ENCODE data around the gene KCNN4.
"Not testable (repeated sequence)": the region's sequence is repeated elsewhere in the genome, so short reads cannot be mapped to it uniquely, and the experiment has no call there.

Gene KCNN4

GRCh38 chr19:43798546-43799409 lies 18.0 kb upstream of the KCNN4 start:
- FAIRE-seq = no peak

- no peak for FAIRE-seq
Measured at GRCh38 chr19:43798026-43798545, 17.3 kb upstream of the KCNN4 start.

GRCh38 chr19:43797556-43797955 lies 16.8 kb upstream of the KCNN4 start:
- FAIRE-seq = no peak

DNA sequence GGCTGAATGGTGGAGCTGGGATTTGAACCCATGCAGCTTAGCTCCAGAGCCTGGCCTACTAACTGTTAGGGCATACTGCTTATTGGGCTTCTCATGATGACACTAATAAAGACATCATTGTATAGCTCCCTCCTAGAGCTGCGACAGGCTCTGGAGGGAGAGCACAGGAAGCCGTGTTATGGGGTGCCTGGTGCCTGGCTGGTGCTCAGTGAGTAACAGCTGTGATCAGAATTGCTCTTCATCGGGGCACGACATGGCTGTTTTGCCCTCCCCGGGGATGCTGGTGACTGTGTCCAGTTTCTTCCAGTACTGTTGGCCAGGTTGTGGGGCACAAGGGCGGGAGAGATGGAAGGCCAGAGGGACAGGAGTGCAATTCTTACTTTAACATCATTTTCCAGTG lies 16.3 kb upstream of the KCNN4 start:
- no peak for FAIRE-seq

DNA sequence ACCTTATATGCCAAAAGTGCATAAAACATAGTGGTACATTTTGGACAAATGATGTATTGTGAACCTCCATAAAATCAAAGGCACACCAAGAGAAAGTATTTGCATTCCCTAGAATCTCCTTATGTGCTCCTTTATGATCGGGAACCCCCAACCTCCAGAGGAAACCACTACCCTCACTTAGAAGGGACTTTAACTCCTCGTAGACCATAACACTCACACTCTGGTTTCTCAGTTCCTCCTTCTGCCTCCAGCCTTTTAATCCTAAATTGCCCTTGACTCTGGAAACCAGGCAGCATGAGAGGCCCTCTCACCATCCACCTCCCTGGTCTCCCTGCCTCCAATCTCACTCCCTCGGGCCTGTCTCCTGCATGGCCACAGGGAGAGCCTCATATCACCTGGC lies 9.8 kb upstream of the KCNN4 start:
- FAIRE-seq = no peak

GRCh38 chr19:43789029-43789428 lies 8.3 kb upstream of the KCNN4 start:
- no peak for FAIRE-seq

DNA sequence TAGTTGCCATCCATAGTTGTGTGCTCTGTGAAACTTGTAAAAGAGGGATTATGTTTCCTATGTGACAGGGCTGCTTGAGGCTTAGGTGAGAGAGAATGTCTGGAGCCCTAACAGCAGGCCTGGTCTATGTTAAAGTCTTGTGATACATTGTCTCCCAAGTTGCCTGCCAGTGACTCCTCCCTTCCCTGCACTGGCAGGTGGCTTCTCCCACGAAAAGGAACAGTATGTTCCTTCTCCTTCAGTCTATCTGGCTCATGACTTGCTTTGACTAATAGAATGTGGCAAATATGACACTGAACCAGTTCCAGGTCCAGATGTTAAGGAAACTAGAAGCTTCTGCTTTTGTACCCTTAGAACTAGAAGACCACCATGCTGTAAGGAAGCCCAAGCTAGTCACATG lies 5.9 kb upstream of the KCNN4 start:
- FAIRE-seq = no peak

DNA sequence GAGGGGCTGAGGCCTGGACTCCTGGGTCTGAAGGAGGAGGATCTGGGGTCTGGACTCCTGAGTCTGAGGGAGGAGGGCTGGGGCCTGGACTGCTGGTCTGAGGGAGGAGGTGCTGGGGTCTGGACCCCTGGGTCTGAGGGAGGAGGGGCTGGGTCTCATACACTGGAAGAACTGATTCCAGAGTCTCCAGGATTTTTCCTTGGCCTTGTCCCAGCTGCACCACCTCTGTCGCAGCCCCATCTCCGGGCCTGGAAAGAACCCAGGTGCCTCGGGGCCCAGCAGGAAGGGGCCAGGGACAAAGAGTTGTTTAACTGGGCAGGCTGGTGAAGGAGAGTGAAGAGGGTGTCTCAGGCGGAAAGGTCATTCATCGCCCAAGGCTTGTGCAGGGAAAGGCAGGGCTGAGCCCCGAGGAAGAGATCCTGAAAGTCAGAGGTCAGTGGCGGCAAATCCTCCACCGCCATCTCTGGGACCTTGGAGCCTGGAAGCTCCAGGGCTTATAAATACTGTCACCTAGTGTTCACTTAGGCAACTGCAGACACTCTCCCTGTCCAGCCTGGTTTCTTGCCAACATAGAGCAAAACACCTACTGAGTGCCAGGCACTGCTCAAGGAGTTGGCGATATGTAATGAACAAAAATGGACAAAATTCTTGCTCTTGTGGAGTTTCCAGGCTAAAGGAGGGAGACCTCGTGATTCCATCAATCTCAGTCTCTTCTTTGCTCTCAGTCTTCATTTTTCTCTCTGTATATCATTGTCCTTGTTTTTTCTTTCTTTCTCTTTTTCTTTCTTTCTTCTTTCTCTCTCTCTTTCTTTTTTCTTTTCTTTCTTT lies 4.4 kb upstream of the KCNN4 start:
- no peak for FAIRE-seq

DNA sequence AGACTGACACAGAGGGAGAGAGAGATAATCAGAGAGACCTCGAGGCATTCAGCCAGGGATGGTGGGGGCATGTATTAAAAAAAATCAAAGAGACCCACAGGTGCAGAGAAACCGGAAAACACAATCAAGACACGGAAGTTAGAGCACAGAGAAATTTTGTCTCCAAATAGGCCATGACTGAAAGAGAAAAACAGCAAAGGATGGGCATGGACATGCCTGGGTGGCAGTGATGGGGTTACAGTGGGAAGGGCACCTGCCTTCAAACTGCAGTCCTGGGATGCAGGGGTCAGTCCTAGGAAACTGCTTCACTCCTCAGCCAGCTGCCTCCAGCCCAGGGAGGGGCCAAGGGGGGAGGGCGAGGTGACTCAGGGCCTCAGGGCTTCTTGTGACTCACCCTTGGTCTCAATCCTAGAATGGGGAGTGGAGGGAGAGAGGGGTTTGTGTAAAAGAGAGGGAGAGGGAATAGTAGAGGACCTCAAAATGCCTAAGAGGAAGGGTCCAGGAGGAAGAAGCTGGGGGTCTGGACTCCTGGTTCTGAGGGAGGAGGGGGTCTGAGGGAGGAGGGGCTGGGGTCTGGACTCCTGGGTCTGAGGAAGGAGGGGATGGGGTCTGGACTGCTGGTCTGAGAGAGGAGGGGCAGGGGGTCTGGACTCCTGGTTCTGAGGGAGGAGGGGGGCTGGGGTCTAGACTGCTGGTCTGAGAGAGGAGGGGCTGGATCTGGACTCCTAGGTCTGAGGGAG lies 3.6 kb upstream of the KCNN4 start:
- FAIRE-seq = no peak

GRCh38 chr19:43783636-43784035 lies 2.9 kb upstream of the KCNN4 start:
- FAIRE-seq = no peak

- FAIRE-seq = no peak
Measured at GRCh38 chr19:43782689-43783231, 2.0 kb upstream of the KCNN4 start.

GRCh38 chr19:43782311-43782660 lies 1.5 kb upstream of the KCNN4 start:
- no peak for FAIRE-seq

DNA sequence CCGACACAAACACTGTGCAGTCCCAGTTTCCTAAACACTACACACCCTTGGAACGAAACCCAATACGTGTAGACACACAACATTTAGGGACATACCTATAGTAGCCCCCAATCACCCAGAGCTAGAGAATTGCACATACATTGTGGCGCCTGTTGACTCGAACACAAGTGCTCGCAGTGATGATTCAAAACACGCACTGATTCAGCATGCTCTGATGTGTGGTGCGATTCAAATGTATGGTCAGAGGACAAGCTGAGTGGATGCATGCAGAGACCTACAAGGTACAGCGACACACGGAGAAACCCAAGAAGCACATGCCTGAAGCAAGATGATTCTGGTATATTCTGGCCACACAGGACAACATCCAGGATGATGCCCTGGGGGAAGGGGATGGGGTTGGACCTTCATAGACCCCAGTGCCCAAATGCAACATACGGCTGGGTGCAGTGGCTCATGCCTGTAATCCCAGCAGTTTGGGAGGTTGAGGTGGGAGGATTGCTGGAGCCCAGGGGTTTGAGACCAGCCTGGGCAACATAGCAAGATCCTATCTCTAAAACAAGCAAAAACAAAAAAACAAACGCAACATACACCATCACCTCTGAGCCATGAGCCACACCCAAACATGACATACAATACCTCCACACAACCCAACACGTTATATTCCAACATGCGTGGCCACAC lies 997 bp upstream of the KCNN4 start:
- FAIRE-seq = no peak

DNA sequence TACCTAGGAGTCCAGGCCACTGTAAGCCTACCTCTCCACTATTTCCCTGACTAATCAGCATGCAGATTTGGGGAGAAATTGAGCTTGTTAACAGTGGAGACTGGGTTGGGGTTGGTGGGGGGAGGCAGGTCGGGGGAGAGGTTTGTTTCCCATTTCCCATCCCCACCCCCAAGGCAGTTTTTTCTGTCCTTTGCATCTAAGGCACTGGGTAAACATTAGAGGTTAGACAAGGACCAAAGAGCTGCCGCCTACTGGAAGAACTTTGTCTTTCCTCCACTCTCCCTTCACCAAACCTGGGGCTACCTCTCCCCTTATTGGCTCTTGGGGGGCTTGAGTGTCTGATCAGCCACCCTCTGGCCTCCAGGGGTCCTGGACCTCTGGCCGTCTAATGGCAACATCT lies 953 bp downstream of the KCNN4 start:
- no peak for FAIRE-seq

- no peak for FAIRE-seq
Measured at GRCh38 chr19:43779147-43779819, 1.5 kb downstream of the KCNN4 start.

- no peak for FAIRE-seq
Measured at GRCh38 chr19:43778651-43779050, 2.1 kb downstream of the KCNN4 start.

GRCh38 chr19:43777163-43777695 lies 3.5 kb downstream of the KCNN4 start:
- no peak for FAIRE-seq

DNA sequence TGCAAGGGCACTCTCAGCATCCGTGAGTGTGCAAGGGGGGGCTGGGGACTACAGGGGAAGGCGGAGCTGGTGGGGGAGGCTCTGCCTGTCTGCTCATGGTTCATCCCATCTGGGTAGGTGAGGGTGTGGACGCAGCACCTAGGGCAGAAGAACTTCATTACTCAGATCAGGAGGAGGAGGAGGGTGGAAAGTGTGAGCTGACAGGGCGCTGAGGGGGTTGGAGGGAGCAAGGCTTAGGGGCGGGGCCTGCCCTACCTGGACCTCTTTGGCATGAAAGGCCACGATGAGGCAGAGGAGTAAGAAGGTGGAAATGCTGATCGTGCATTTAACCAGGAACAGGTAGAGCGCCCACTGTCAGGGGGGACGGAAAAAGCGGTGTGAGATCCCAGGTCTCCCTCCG lies 4.5 kb downstream of the KCNN4 start:
- FAIRE-seq = no peak

- no peak for FAIRE-seq
Measured at GRCh38 chr19:43775299-43775890, 5.4 kb downstream of the KCNN4 start.

- not testable (repeated sequence) for FAIRE-seq
Measured at GRCh38 chr19:43774940-43775258, 5.9 kb downstream of the KCNN4 start.

Data from G401.6 (cell line).